Measurements from ENCODE around the gene ATG5.

DNA sequence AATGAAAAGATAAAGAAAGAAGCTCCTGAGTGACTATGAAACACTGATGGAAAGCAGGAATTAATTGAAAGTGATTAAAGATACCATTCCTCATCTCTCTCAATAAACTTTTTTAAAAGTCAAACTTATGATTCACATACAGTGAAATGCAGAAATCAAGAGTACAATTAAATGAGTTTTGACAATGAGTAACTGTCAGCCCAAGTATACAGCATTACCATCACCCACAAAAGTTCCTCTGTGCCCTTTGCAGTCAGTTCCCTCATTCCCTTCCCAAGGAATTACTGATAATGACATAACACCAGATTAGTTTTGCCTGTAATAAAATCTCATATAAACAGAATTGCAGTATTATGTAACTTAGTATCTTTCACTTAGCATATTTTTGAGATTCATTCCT is 44.5 kb downstream of the ATG5 start:
- TF ChIP-seq POLR2A (IDR thresholded peaks at IDR 0.05; ENCODE audit: low read depth, low read length) (no peak), POLR2AphosphoS5 (IDR thresholded peaks at IDR 0.05; ENCODE audit: low read depth, low read length) (no peak)

All from GM12892 (cell line).